ENCODE data around the gene HIGD2B. TPM values are rescaled to one million over a fixed set of nuclear protein-coding genes. Genes with fewer than 3 reads are reported as not detected.
"Not testable (repeated sequence)": the region's sequence is repeated elsewhere in the genome, so short reads cannot be mapped to it uniquely, and the experiment has no call there.

The HIGD2B gene
- total RNA-seq, 1 donor from 2014 or later: not detected

GRCh38 chr15:72676838-72677237 lies 9.1 kb downstream of the HIGD2B start:
- no peak for DNase-seq (ENCODE audit: low spot score)

GRCh38 chr15:72671525-72671924 lies 14.5 kb downstream of the HIGD2B start:
- no peak for DNase-seq (ENCODE audit: low spot score)

GRCh38 chr15:72670656-72671352 lies 15.2 kb downstream of the HIGD2B start:
- DNase-seq (ENCODE audit: low spot score): peak; percentile 75

GRCh38 chr15:72669803-72670202 lies 16.2 kb downstream of the HIGD2B start:
- DNase-seq (ENCODE audit: low spot score): not testable (repeated sequence)

GRCh38 chr15:72665706-72666105 lies 20.3 kb downstream of the HIGD2B start:
- DNase-seq (ENCODE audit: low spot score): not testable (repeated sequence)

GRCh38 chr15:72663931-72664330 lies 22.1 kb downstream of the HIGD2B start:
- not testable (repeated sequence) for DNase-seq (ENCODE audit: low spot score)

- DNase-seq (ENCODE audit: low spot score): not testable (repeated sequence)
These were observed 24.9 kb downstream of the HIGD2B start for GRCh38 chr15:72661081-72661480.

GRCh38 chr15:72656014-72656413 lies 30.0 kb downstream of the HIGD2B start:
- DNase-seq (ENCODE audit: low spot score): not testable (repeated sequence)

- not testable (repeated sequence) for DNase-seq (ENCODE audit: low spot score)
These were observed 31.6 kb downstream of the HIGD2B start, which contains the start of gene GOLGA6B for GRCh38 chr15:72654397-72654796. TSS of gene GOLGA6B (plus strand) at chr15:72654697. CDS start at chr15:72654738, 41 bp downstream.

- DNase-seq (ENCODE audit: low spot score): not testable (repeated sequence)
These were observed 37.2 kb downstream of the HIGD2B start for GRCh38 chr15:72648631-72649253.

- DNase-seq (ENCODE audit: low spot score): not testable (repeated sequence)
These were observed 43.7 kb downstream of the HIGD2B start for GRCh38 chr15:72642271-72642670.

- DNase-seq (ENCODE audit: low spot score): not testable (repeated sequence)
These were observed 46.1 kb downstream of the HIGD2B start for GRCh38 chr15:72639759-72640483.

- peak; percentile 82 for DNase-seq (ENCODE audit: low spot score)
These were observed 49.3 kb downstream of the HIGD2B start for GRCh38 chr15:72636519-72637282.

GRCh38 chr15:72629068-72629570 lies 56.9 kb downstream of the HIGD2B start:
- not testable (repeated sequence) for DNase-seq (ENCODE audit: low spot score)

GRCh38 chr15:72628249-72629067 lies 57.5 kb downstream of the HIGD2B start:
- not testable (repeated sequence) for DNase-seq (ENCODE audit: low spot score)

- not testable (repeated sequence) for DNase-seq (ENCODE audit: low spot score)
These were observed 59.8 kb downstream of the HIGD2B start for GRCh38 chr15:72626153-72626552.

Measured in ureter (tissue), 1 donor.